ENCODE data around the gene SSR1. TPM values are rescaled to one million over a fixed set of nuclear protein-coding genes. Genes with fewer than 3 reads are reported as not detected.

SSR1 gene
- total RNA-seq, 3 donors from 2014 or later (not counting 1 experiment from before 2014, with no cell fraction given) = 82.8 to 97.6 (median 93.1) TPM

DNA sequence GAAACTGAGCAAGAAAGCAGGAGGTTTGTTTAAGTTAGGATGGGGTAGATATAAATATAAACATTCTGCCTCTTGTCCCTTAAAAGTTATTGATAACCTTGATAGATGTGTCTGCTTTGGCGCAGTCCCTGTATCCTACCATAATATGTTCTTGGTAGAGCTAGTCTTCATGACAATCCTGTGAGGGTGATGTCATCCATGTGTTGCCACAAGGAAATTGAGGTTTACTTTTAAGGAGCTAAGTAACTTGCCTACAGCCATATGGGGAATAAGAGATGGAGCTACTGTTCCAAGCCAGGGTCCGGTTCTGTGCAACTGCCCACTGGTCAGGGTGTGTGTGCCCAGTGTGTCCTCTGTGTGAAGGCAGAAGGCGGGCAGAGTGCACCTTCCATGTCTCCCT, 78.5 kb downstream of the SSR1 start:
- Histone ChIP-seq H3K9me3 (ENCODE audit: control insufficient read depth, insufficient read depth, low read length) (no peaks in the 10 kb centered on the region), H3K27ac (ENCODE audit: low read length) (no peak overlapping the region), H3K4me3 (ENCODE audit: low read length) (no peak overlapping the region), H3K27me3 (ENCODE audit: control insufficient read depth, insufficient read depth, low read length) (no peaks in the 10 kb centered on the region), H3K36me3 (ENCODE audit: control insufficient read depth, insufficient read depth, low read length) (peaks cover 41% of the 10 kb centered on the region), H3K4me1 (ENCODE audit: control insufficient read depth, insufficient read depth, low read length) (peaks cover 4% of the 10 kb centered on the region)
- no peak overlapping the region for H3K4me3 Mint-ChIP-seq
- ATAC-seq (no peak), DNase-seq (no peak)
- intact Hi-C loops (cut with micrococcal nuclease) = no loop called here
- peaks cover 0 to 16% of the 10 kb centered on the region in 2 donors for H3K4me1 Mint-ChIP-seq
- TF ChIP-seq, protein P1, sequence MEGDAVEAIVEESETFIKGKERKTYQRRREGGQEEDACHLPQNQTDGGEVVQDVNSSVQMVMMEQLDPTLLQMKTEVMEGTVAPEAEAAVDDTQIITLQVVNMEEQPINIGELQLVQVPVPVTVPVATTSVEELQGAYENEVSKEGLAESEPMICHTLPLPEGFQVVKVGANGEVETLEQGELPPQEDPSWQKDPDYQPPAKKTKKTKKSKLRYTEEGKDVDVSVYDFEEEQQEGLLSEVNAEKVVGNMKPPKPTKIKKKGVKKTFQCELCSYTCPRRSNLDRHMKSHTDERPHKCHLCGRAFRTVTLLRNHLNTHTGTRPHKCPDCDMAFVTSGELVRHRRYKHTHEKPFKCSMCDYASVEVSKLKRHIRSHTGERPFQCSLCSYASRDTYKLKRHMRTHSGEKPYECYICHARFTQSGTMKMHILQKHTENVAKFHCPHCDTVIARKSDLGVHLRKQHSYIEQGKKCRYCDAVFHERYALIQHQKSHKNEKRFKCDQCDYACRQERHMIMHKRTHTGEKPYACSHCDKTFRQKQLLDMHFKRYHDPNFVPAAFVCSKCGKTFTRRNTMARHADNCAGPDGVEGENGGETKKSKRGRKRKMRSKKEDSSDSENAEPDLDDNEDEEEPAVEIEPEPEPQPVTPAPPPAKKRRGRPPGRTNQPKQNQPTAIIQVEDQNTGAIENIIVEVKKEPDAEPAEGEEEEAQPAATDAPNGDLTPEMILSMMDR (IDR thresholded peaks at IDR 0.05) = no peak
- H3K36me3 Mint-ChIP-seq = no peaks in the 10 kb centered on the region
- WGBS (ENCODE audit: insufficient coverage) = 93% methylated on average over 3 of the region's 3 CpGs
- no peaks in the 10 kb centered on the region for H3K9me3 Mint-ChIP-seq
- no peaks in the 10 kb centered on the region for H3K27me3 Mint-ChIP-seq (ENCODE audit: low read depth in 2 of 2)
- H3K27ac Mint-ChIP-seq = peak overlapping the region in 1 of 2 donors; percentile 6

DNA sequence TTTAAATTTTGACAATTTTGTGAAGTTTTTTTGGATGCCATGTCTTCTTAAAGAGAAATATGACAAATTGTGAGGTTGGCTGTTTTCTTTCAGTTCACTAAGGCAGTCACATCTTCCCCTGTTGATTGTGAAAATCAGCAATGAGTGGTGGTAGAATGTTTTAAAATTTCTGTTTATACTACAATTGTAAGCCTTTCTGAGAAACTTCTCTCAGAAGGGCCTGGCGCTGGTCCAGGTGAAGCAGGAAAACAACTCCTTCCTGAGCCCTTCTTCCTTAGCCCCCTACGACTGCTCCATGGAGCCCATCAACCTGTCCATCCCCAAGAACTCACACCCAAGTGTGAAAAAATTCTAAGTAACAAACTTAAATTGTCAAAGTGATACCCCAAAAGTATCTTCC, 80.6 kb downstream of the SSR1 start:
- no peak overlapping the region for H3K4me3 Mint-ChIP-seq
- no peaks in the 10 kb centered on the region for H3K9me3 Mint-ChIP-seq
- H3K36me3 ChIP-seq (ENCODE audit: control insufficient read depth, insufficient read depth, low read length) = peaks cover 47% of the 10 kb centered on the region
- ATAC-seq (no peak), DNase-seq (no peak)
- no peaks in the 10 kb centered on the region for H3K27me3 Mint-ChIP-seq (ENCODE audit: low read depth in 2 of 2)
- H3K27ac ChIP-seq (ENCODE audit: low read length) = no peak overlapping the region
- H3K27ac Mint-ChIP-seq = no peak overlapping the region
- 75% methylated on average over 2 of the region's 2 CpGs for WGBS (ENCODE audit: insufficient coverage)
- TF ChIP-seq, protein P1 (IDR thresholded peaks at IDR 0.05) = no peak
- no peaks in the 10 kb centered on the region for H3K36me3 Mint-ChIP-seq
- H3K9me3 ChIP-seq (ENCODE audit: control insufficient read depth, insufficient read depth, low read length) = no peaks in the 10 kb centered on the region
- no peaks in the 10 kb centered on the region for H3K27me3 ChIP-seq (ENCODE audit: control insufficient read depth, insufficient read depth, low read length)
- H3K4me1 Mint-ChIP-seq = peaks cover 0 to 10% of the 10 kb centered on the region in 2 donors
- H3K4me1 ChIP-seq (ENCODE audit: control insufficient read depth, insufficient read depth, low read length) = peaks cover 4% of the 10 kb centered on the region
- H3K4me3 ChIP-seq (ENCODE audit: low read length) = no peak overlapping the region
- intact Hi-C loops (cut with micrococcal nuclease) = no loop called here

DNA sequence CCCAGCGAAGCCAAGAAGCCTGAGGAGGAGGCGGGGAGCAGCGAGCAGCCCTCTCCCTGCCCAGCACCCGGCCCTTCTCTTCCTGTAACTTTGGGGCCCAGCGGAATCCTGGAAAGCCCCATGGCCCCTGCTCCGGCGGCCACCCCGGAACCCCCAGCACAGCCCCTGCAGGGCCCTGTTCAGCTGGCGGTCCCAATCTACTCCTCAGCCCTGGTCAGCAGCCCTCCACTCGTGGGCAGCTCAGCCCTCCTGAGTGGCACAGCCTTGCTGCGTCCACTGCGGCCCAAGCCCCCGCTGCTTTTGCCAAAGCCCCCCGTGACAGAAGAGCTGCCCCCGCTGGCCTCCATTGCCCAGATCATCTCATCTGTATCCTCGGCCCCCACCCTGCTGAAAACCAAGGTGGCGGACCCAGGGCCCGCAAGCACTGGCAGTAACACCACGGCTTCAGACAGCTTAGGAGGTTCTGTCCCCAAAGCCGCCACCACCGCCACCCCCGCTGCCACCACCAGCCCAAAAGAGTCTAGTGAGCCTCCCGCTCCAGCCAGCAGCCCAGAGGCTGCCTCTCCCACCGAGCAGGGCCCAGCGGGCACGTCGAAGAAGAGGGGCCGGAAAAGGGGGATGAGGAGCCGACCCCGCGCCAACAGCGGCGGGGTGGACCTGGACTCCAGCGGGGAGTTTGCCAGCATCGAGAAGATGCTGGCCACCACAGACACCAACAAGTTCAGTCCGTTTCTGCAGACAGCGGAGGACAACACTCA, 81.9 kb downstream of the SSR1 start:
- TF ChIP-seq, protein P1 (IDR thresholded peaks at IDR 0.05) = no peak
- WGBS (ENCODE audit: insufficient coverage) = 99% methylated on average over 37 of the region's 37 CpGs
- Histone ChIP-seq H3K36me3 (ENCODE audit: control insufficient read depth, insufficient read depth, low read length) (peaks cover 54% of the 10 kb centered on the region), H3K27ac (ENCODE audit: low read length) (no peak overlapping the region), H3K4me1 (ENCODE audit: control insufficient read depth, insufficient read depth, low read length) (peaks cover 4% of the 10 kb centered on the region), H3K4me3 (ENCODE audit: low read length) (no peak overlapping the region), H3K27me3 (ENCODE audit: control insufficient read depth, insufficient read depth, low read length) (no peaks in the 10 kb centered on the region), H3K9me3 (ENCODE audit: control insufficient read depth, insufficient read depth, low read length) (no peaks in the 10 kb centered on the region)
- Mint-ChIP-seq H3K27me3 (ENCODE audit: low read depth in 2 of 2) (no peaks in the 10 kb centered on the region), H3K9me3 (no peaks in the 10 kb centered on the region), H3K4me1 (peaks cover 0 to 10% of the 10 kb centered on the region in 2 donors), H3K36me3 (peaks cover 7% of the 10 kb centered on the region), H3K27ac (no peak overlapping the region), H3K4me3 (no peak overlapping the region)
- DNase-seq (no peak), ATAC-seq (no peak)
- intact Hi-C loops (cut with micrococcal nuclease) = no loop called here

DNA sequence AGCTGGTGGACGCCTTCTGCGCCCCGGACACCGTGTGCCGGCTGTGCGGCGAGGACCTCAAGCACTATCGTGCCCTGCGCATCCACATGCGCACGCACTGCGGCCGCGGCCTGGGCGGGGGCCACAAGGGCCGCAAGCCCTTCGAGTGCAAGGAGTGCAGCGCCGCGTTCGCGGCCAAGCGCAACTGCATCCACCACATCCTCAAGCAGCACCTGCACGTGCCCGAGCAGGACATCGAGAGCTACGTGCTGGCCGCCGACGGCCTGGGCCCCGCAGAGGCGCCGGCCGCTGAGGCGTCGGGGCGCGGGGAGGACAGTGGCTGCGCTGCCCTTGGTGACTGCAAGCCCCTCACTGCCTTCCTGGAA, 82.7 kb downstream of the SSR1 start:
- intact Hi-C loops (cut with micrococcal nuclease) = no loop called here
- H3K4me1 Mint-ChIP-seq = peaks cover 0 to 10% of the 10 kb centered on the region in 2 donors
- no peak for ATAC-seq

More for the DNA sequence above, 82.7 kb downstream of the SSR1 start:
- Histone ChIP-seq H3K4me3 (ENCODE audit: low read length) (no peak overlapping the region), H3K4me1 (ENCODE audit: control insufficient read depth, insufficient read depth, low read length) (peaks cover 4% of the 10 kb centered on the region), H3K36me3 (ENCODE audit: control insufficient read depth, insufficient read depth, low read length) (peaks cover 55% of the 10 kb centered on the region), H3K27me3 (ENCODE audit: control insufficient read depth, insufficient read depth, low read length) (no peaks in the 10 kb centered on the region), H3K27ac (ENCODE audit: low read length) (no peak overlapping the region), H3K9me3 (ENCODE audit: control insufficient read depth, insufficient read depth, low read length) (no peaks in the 10 kb centered on the region)
- TF ChIP-seq, protein P1 (IDR thresholded peaks at IDR 0.05) = no peak
- DNase-seq = no peak
- Mint-ChIP-seq H3K27me3 (ENCODE audit: low read depth in 2 of 2) (no peaks in the 10 kb centered on the region), H3K27ac (no peak overlapping the region), H3K36me3 (peaks cover 7% of the 10 kb centered on the region), H3K9me3 (no peaks in the 10 kb centered on the region), H3K4me3 (no peak overlapping the region)
- WGBS (ENCODE audit: insufficient coverage) = 98% methylated on average over 39 of the region's 39 CpGs

Measured in natural killer cell (primary cell).